ENCODE results near the gene GALNT14. TPM values are rescaled to one million over a fixed set of nuclear protein-coding genes. Genes with fewer than 3 reads are reported as not detected.
"Not testable (repeated sequence)": the region's sequence is repeated elsewhere in the genome, so short reads cannot be mapped to it uniquely, and the experiment has no call there.

The GALNT14 gene, protein sequence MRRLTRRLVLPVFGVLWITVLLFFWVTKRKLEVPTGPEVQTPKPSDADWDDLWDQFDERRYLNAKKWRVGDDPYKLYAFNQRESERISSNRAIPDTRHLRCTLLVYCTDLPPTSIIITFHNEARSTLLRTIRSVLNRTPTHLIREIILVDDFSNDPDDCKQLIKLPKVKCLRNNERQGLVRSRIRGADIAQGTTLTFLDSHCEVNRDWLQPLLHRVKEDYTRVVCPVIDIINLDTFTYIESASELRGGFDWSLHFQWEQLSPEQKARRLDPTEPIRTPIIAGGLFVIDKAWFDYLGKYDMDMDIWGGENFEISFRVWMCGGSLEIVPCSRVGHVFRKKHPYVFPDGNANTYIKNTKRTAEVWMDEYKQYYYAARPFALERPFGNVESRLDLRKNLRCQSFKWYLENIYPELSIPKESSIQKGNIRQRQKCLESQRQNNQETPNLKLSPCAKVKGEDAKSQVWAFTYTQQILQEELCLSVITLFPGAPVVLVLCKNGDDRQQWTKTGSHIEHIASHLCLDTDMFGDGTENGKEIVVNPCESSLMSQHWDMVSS
- polyA plus RNA-seq (2013, experiment 1 of 2): 0.15 TPM
- 0.16 TPM for polyA plus RNA-seq (2013, experiment 2 of 2)

DNA sequence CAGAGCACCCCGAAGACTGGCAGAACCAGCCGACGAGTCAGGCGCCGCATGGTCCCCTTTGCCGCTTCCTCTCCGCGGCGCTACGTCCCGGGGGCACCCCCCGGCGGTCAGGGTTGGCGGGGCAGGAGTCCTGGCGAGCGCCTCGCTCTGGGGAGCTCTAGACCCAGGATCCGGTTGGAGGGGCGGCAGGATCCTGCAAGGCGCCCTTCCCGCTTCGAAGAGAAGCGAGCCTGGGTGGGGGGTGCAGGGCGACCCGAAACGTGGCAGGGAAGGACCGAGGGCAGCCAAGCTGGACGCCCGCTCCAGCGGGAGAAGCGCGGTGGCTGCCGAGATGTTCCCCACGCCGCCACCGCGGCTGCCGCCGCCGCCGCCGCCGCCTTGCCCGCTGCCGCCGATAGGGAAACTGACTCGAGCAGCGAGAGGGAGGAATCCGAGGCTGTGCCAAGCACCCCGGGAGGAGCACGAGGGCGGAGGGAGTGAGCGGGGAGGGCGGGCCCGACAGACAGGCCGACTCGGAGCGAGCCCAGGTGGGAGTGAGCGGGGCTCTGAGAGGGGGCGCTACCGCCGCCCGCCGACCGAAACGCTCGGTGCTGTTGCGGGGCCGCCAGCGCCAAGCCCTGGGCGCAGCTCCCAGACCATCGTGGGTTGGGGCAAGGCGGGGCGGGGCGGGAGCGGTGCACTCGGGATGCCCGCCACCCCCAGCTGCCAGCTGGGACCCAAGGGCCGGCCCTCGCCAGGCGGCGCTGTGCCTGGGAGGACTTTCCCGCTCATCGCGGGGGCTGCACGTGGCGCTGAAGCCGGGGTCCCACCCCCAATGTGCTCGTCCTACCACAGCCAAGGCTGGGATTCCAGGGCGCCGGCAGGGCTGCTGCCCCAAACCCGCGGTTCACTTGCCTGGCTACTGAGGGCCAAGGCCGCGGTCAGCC is at the start of gene GALNT14:
Gene GALNT14, minus strand, starts transcription at position 404 of the 926 bp plus-strand sequence. Its CDS starts 354 bp downstream, at position 50.
- peak within 1 kb of the TSS; percentile 72 to 87 for H3K4me3 ChIP-seq (ENCODE audit: insufficient read depth in 1 of 2, low read depth in 1 of 2, low read length in 2 of 2)
- H2BK12ac ChIP-seq (ENCODE audit: low read length in 2 of 2): no peak within 1 kb of the TSS
- peaks cover 18% of the 10 kb centered on the region for H3K79me1 ChIP-seq (replicated peaks; ENCODE audit: low read length, poor library complexity, severe bottlenecking)
- H3K27me3 ChIP-seq (ENCODE audit: control insufficient read depth in 1 of 2, insufficient read depth in 1 of 2, low read length in 2 of 2): peaks cover 3 to 75% of the 10 kb centered on the region in 2 experiments
- H3K9ac ChIP-seq (ENCODE audit: low read length): no peak within 1 kb of the TSS
- no peaks in the 10 kb centered on the region for H3K9me3 ChIP-seq (ENCODE audit: control insufficient read depth, low read length)
- H3K4me1 ChIP-seq (ENCODE audit: control insufficient read depth, insufficient read depth, low read depth, low read length): peaks cover 20% of the 10 kb centered on the region
- peak within 1 kb of the TSS; percentile 35 for H2BK15ac ChIP-seq (ENCODE audit: low read depth, poor library complexity, severe bottlenecking)
- no peak within 1 kb of the TSS for H2AK5ac ChIP-seq (ENCODE audit: low read length, severe bottlenecking)
- H3K4ac ChIP-seq (ENCODE audit: low read depth in 1 of 2, low read length in 2 of 2): no peak within 1 kb of the TSS
- H3K23ac ChIP-seq (ENCODE audit: low read length in 2 of 2): peak within 1 kb of the TSS in 1 of 2 experiments; percentile 5
- H4K91ac ChIP-seq (ENCODE audit: low read length): no peak within 1 kb of the TSS
- H3K4me2 ChIP-seq (ENCODE audit: low read length, poor library complexity, severe bottlenecking): peak within 1 kb of the TSS; percentile 96
- H3K36me3 ChIP-seq (ENCODE audit: control insufficient read depth in 1 of 2, insufficient read depth in 2 of 2, low read depth in 1 of 2, low read length in 2 of 2): no peaks in the 10 kb centered on the region
- no peak within 1 kb of the TSS for H4K8ac ChIP-seq (ENCODE audit: low read length)
- peak within 1 kb of the TSS; percentile 90 for H2AFZ ChIP-seq (ENCODE audit: low read depth, low read length)
- H3K27ac ChIP-seq (ENCODE audit: low read length, poor library complexity, severe bottlenecking): peak within 1 kb of the TSS; percentile 55
- peak within 1 kb of the TSS in 1 of 2 experiments; percentile 66 for H3K14ac ChIP-seq (ENCODE audit: low read length in 2 of 2)
- peak within 1 kb of the TSS; percentile 85 for H2BK5ac ChIP-seq (ENCODE audit: low read depth, low read length, poor library complexity, severe bottlenecking)
- no peak within 1 kb of the TSS for H2BK120ac ChIP-seq (ENCODE audit: low read depth, low read length)
- no peak within 1 kb of the TSS for H3K18ac ChIP-seq (ENCODE audit: low read depth in 1 of 2, low read length in 2 of 2)
- peak; percentile 54 for DNase-seq
- WGBS: 3% methylated on average over 86 of the region's 95 CpGs

DNA sequence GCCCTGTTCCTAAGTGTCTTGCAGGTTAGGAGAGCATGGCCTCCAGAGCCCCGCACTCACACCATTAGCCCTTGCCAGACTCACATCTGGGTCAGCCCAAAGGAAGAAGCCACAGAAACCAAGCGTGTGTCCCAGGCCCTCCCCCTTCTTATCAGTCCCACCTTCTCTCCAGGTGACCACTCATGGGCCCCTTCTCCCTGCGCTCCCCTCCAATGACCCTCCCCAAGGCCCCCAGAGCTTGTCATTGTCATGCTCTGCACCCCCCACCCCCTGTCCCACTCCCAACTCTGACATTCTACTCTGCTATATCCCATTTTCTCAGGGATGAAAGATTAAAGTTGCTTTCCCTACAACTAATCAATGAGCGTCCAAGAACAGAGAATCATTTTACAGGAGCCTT is 48.9 kb upstream of the GALNT14 start:
- Histone ChIP-seq H3K4ac (ENCODE audit: low read depth in 1 of 2, low read length in 2 of 2) (no peak overlapping the region), H3K4me3 (ENCODE audit: insufficient read depth in 1 of 2, low read depth in 1 of 2, low read length in 2 of 2) (no peak overlapping the region), H3K9ac (ENCODE audit: low read length) (no peak overlapping the region), H3K36me3 (ENCODE audit: control insufficient read depth in 1 of 2, insufficient read depth in 2 of 2, low read depth in 1 of 2, low read length in 2 of 2) (no peaks in the 10 kb centered on the region), H3K23ac (ENCODE audit: low read length in 2 of 2) (no peak overlapping the region), H2BK15ac (ENCODE audit: low read depth, poor library complexity, severe bottlenecking) (no peak overlapping the region), H4K8ac (ENCODE audit: low read length) (no peak overlapping the region), H3K14ac (ENCODE audit: low read length in 2 of 2) (no peak overlapping the region), H4K91ac (ENCODE audit: low read length) (no peak overlapping the region), H3K27ac (ENCODE audit: low read length, poor library complexity, severe bottlenecking) (no peak overlapping the region), H3K4me2 (ENCODE audit: low read length, poor library complexity, severe bottlenecking) (no peak overlapping the region), H3K9me3 (ENCODE audit: control insufficient read depth, low read length) (no peaks in the 10 kb centered on the region), H2AK5ac (ENCODE audit: low read length, severe bottlenecking) (no peak overlapping the region), H2AFZ (ENCODE audit: low read depth, low read length) (no peak overlapping the region), H3K79me1 (replicated peaks; ENCODE audit: low read length, poor library complexity, severe bottlenecking) (no peaks in the 10 kb centered on the region), H2BK120ac (ENCODE audit: low read depth, low read length) (no peak overlapping the region), H3K27me3 (ENCODE audit: control insufficient read depth in 1 of 2, insufficient read depth in 1 of 2, low read length in 2 of 2) (peaks cover 9 to 24% of the 10 kb centered on the region in 2 experiments), H3K4me1 (ENCODE audit: control insufficient read depth, insufficient read depth, low read depth, low read length) (no peaks in the 10 kb centered on the region), H2BK12ac (ENCODE audit: low read length in 2 of 2) (no peak overlapping the region), H2BK5ac (ENCODE audit: low read depth, low read length, poor library complexity, severe bottlenecking) (no peak overlapping the region), H3K18ac (ENCODE audit: low read depth in 1 of 2, low read length in 2 of 2) (no peak overlapping the region)
- 90% methylated on average over 3 of the region's 4 CpGs for WGBS
- no peak for DNase-seq

DNA sequence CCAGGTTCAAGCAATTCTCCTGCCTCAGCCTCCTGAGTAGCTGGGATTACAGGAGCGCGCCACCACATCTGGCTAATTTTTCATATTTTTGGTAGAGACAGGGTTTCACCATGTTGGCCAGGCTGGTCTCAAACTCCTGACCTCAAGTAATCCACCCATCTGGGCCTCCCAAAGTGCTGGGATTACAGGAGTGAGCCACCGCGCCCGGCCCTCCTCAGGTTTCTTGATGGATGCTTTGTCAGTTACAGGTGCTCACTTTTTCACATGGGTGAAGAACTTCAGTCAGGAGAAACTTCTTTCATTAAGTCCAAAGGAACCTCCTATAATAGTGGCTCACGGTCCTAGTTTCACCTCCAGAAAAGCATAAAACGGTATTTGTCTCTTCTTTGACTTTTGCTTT is 45.7 kb upstream of the GALNT14 start:
- WGBS: 90% methylated on average over 7 of the region's 7 CpGs

More for the DNA sequence above, 45.7 kb upstream of the GALNT14 start:
- not testable (repeated sequence) for H3K9ac ChIP-seq (ENCODE audit: low read length); H2AK5ac ChIP-seq (ENCODE audit: low read length, severe bottlenecking); H3K14ac ChIP-seq (ENCODE audit: low read length in 2 of 2); H3K36me3 ChIP-seq (ENCODE audit: control insufficient read depth in 1 of 2, insufficient read depth in 2 of 2, low read depth in 1 of 2, low read length in 2 of 2); H3K23ac ChIP-seq (ENCODE audit: low read length in 2 of 2); H2BK12ac ChIP-seq (ENCODE audit: low read length in 2 of 2); H3K18ac ChIP-seq (ENCODE audit: low read depth in 1 of 2, low read length in 2 of 2); H2BK120ac ChIP-seq (ENCODE audit: low read depth, low read length); H3K9me3 ChIP-seq (ENCODE audit: control insufficient read depth, low read length); H2BK15ac ChIP-seq (ENCODE audit: low read depth, poor library complexity, severe bottlenecking); H4K91ac ChIP-seq (ENCODE audit: low read length); H3K4me1 ChIP-seq (ENCODE audit: control insufficient read depth, insufficient read depth, low read depth, low read length); H3K27ac ChIP-seq (ENCODE audit: low read length, poor library complexity, severe bottlenecking); DNase-seq; H3K4me3 ChIP-seq (ENCODE audit: insufficient read depth in 1 of 2, low read depth in 1 of 2, low read length in 2 of 2); H3K4ac ChIP-seq (ENCODE audit: low read depth in 1 of 2, low read length in 2 of 2); H2AFZ ChIP-seq (ENCODE audit: low read depth, low read length); H4K8ac ChIP-seq (ENCODE audit: low read length); H3K79me1 ChIP-seq (replicated peaks; ENCODE audit: low read length, poor library complexity, severe bottlenecking); H2BK5ac ChIP-seq (ENCODE audit: low read depth, low read length, poor library complexity, severe bottlenecking); H3K4me2 ChIP-seq (ENCODE audit: low read length, poor library complexity, severe bottlenecking)
- peaks cover 9 to 24% of the 10 kb centered on the region in 2 experiments for H3K27me3 ChIP-seq (ENCODE audit: control insufficient read depth in 1 of 2, insufficient read depth in 1 of 2, low read length in 2 of 2)

All from mesenchymal stem cell (in vitro differentiated cells and primary cell).